ENCODE data around the gene MAD1L1.

DNA sequence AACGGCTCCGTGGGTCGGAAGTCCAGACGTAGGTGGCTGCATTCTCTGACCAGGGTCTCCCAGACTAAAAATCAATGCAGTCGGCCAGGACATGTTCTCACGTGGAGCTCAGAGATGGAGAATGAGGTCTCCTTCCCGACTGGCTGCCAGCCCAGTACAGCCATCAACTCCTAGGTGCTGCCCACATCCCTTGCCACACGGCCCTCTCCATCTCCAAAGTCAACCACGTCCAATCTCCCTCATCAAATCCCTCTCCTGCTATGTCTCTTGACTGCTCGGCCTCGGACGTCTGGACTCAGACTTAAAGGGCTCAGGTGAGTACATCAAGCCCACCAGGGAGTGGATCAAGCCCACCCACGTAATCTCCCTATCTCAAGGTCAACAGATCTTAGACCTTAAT, 6.9 kb downstream of the MAD1L1 start:
- TF ChIP-seq, protein P1, sequence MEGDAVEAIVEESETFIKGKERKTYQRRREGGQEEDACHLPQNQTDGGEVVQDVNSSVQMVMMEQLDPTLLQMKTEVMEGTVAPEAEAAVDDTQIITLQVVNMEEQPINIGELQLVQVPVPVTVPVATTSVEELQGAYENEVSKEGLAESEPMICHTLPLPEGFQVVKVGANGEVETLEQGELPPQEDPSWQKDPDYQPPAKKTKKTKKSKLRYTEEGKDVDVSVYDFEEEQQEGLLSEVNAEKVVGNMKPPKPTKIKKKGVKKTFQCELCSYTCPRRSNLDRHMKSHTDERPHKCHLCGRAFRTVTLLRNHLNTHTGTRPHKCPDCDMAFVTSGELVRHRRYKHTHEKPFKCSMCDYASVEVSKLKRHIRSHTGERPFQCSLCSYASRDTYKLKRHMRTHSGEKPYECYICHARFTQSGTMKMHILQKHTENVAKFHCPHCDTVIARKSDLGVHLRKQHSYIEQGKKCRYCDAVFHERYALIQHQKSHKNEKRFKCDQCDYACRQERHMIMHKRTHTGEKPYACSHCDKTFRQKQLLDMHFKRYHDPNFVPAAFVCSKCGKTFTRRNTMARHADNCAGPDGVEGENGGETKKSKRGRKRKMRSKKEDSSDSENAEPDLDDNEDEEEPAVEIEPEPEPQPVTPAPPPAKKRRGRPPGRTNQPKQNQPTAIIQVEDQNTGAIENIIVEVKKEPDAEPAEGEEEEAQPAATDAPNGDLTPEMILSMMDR (IDR thresholded peaks at IDR 0.05): no peak
- TF ChIP-seq POLR2A (IDR thresholded peaks at IDR 0.05): no peak
